GM19395 (cell line): ENCODE measurements around the gene KIAA0040.

Experiments used
- ATAC-seq: cut with Tn5 transposase; IDR thresholded peaks from one replicate; pipeline ENCODE4 v1.9.1; 2021; ENCODE audit warnings: mild to moderate bottlenecking, moderate library complexity; ENCODE audit not compliant: unreplicated experiment

The KIAA0040 gene

DNA sequence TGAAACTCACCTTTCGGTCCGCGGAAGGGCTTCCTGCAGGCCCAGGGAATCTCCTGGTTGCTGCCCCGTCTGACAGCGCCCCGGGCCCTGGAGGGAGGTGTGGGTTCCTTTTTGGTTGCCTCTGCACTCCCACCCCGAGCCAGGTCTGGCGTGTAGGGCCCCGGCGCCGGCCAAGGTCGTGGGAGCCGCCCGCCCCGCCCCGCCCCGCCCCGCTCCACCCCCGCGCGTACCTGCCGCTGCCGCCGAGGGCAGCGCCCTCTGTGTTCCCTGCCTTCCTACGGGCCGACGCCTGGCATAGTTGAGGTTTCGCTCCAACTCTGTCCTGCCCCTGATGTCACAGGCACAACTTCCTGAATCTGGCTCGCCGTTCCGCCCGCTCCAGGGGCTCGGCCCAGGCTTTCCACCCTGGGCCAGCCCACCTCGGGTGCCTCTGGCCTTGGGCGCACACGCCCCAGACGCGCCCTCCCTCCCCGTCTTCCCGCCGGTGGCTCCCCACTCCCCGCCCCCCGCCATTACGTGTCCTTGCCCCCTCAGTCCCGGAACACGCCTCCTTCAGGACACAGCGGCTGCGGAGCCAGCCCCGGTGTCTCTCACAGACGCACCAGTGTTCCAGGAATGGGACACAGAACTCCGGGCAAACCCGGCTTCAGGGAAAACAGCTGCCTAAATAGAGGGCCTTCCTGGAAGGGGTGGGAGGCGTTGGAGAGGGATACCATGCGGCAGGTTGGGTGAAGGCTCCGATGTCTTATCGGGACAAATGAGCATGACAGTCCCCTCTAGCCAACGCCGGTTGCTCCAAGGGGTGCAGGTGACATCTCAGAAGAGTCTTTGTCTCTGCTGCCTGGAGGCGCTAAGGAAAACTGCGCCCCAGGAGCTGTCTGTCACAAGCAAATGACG, at the start of gene KIAA0040:
TSS of gene KIAA0040 (minus strand) at position 147 of the 897 bp plus-strand sequence. CDS start 31,763 bp downstream, outside the sequence.
- ATAC-seq, result peak; percentile 53

GRCh38 chr1:175237389-175237788, 44.8 kb upstream of the KIAA0040 start:
- peak; percentile 93 for ATAC-seq

DNA sequence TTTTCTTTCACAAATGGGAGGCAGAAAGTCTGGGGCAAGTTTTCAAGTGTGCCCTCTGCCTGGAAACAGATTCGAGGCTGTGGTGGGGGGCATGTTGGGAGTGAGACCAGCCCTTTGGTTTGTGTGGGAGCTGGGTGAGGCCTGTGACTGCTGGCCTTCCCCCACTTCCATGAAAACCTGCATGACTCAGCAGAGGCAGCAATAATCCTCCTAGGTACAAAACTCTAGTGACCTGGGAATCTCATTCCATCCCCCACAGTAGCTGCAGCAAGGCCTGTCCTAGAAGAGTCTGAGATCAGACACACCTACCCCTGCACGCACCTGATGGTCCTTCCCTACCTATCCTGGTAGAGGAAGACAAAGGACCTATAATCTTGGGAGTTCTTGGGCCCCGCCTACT, 42.1 kb upstream of the KIAA0040 start:
- no peak for ATAC-seq

DNA sequence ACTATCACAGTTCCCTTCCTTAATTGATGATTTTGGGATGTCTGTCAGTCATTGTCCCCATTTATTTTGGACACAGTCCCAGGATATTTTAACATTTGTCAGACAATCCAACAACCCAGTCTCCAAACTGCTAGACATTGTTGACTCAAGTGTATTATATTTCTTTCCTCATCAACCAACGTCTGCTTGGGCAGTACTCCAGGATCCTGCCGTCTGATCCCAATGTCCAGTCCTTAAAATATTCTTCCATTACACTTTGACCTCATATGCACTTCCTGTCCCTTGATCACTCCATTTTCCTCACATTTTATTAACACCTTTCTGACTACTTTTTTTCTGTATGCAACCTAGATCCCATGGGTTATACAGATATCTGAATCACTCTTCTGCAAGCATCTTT, 39.8 kb upstream of the KIAA0040 start:
- no peak for ATAC-seq

DNA sequence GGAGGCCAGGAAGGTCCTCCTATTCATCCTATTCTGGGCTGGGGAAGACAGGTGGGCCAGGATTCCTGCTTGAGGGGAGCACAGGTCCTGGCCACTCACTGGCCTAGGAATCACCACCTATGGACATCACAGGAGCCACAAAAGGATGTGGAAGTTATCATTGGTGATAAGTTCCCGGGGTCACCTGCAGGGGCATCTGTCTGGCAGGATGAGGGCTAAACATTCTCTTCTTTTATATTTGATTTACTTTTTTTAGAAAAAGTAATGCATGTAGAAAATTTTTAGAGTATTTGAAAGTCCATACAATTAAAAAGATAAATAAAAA, 33.2 kb upstream of the KIAA0040 start:
- peak; percentile 24 for ATAC-seq

GRCh38 chr1:175222296-175222938, 29.8 kb upstream of the KIAA0040 start:
- no peak for ATAC-seq

DNA sequence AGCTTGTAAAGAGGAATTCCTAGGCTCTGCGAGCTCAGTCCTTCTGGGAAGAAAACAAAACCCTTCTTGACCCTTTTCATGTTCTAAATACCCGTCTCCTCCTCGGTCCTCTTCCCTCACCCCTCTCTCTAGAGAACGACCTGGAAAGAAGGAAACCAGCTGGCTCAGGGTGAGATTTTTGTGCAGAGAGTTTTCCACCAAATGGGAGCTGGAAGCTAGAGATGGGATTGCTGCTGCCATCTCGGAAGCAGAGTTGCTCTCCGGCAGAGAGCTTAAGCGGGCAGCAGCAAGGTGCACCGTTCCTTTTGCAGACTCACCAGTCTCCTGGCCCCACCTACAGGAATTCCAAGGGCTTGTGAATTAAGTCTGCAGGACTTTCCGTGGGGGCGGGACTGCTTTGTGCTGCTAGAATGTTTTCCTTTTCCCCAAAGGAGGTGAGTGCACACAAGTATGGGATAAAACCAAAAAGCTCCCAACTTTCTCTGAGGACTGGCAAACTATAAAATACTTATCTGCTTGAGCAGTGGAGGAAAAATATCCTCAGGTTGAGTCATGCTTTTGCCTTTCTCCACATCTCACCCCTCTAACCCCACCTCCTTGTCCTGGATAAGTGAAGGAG, 29.1 kb upstream of the KIAA0040 start:
- no peak for ATAC-seq

DNA sequence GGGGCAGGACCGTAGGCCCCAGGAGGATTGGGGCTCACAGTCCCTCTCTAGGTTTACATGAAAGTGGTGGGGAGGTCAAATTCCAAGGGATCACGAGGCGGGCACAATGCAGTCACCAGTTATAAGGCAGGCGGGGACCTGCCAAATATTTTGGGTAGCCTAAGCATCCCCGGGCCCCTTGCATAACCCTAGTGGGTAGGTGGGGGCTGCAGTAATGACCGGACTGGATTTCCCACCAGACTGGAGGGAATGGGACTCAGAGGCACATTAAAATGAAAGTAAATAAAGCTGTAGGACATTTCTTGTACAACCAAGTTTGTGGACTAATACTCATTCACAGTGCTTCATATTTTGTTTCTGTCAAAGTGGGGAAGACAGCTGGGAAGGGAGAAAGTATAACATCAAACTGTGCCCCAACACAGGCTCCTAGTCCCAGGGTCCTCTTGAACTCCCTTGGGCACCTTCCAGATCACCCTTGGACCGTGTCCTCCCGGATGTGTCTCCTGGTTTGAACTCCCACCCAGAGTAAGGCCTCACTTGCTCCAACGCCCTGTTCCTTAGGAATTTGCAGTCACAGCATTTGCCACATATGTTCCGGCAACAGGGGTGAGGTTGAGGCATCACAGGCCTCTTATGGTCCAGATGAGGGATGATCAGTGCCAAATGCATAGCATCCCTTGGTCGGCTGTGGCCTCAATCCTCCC, 28.4 kb upstream of the KIAA0040 start:
- ATAC-seq, result no peak

DNA sequence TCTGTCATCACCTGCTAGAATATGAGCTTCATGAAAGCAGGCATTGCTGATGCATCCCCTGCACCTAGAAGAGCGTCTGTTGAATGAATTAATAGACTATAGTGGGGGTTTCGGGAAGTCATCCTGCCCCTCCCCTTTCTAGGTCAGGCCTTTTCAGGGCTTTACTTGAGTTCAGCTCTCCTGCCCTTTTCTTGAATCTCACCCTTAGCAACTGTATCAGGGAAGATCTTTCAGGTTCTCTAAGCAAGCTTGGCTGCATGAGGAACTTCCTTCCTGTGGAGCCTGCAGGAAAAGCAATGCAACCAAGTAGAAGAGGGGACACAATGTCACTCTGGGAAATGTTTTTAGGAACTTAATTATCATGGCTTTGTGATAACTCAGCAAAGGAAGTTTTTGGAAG, 27.2 kb upstream of the KIAA0040 start:
- ATAC-seq, result no peak

GRCh38 chr1:175218786-175219434, 26.3 kb upstream of the KIAA0040 start:
- ATAC-seq, result no peak

DNA sequence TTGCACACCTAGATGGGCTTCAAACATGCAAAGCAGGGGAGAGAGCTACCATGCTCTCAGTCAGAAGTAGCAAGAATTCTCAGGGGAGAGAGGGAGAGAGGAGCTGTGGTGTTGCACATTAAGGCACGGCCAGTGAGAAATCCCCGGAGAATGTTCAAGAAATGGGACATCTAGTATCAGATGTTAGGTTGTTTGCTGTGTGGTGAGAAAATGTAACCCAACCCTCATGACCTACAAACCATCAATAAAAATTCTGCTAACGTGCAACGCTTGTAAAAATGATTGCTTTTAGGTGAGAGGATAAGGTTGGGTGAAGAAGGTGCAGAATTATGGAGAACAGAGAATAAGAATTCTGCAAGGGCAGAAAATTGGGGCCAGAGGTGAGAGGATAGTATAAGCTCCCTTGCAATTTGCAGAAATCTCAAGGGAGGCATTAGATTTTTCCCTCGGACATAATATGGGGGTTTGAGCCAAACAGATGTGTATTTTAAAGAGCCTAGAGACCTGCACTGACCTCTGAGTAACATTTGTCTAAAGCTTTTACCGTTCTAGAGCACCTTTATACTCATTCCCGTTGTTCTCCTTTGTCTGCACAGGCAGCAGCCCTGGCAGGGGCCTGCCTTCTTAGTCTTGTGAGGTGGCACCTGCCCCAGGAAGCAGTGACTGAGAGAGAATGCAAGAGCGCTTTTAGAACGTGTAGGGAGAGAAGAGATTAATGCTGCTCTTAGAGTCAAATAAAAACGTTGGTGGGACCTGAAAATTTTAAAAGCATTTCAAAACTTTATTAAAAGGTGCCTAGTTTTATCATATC, 25.4 kb upstream of the KIAA0040 start:
- no peak for ATAC-seq

DNA sequence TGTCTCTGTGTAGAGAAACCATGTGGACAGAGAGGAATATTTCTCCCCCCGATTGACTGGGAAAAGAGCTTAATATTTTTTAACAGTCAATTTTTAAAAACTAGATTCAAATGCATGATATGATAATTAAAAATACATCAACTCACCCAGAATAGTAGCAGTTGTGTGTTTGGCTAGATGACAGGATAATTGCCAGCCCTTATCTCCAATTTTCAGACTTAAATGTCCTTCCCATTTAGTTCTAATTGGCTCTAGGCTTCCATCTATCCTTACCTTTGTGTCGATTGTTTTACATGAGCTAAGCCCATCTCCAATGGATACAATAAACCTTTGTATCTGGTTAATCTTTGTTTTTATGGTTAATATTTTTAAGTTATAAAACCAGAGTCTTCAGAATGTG, 23.9 kb upstream of the KIAA0040 start:
- no peak for ATAC-seq

DNA sequence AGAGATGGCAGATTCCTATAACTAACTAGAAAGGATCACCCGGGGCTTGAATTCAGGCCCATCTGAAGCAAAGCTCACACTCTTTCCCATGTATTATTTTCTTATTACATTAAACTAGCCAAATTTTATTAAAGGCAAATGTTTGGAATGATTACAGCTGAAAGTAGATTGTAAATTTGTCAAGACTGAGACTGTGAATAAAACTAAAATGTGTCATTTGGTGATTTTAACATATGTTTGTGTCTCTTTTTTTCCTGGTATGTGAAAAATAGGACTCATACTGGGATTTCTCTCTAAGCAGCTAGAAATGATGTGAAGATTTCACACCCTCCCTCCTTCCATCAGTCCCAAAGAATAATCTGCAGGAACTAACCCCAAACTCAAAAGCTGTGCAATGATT, 19.1 kb upstream of the KIAA0040 start:
- no peak for ATAC-seq

- ATAC-seq, result no peak
Observed at GRCh38 chr1:175210744-175211143, 18.2 kb upstream of the KIAA0040 start.

GRCh38 chr1:175209493-175209921, 16.9 kb upstream of the KIAA0040 start:
- peak; percentile 58 for ATAC-seq

- peak; percentile 86 for ATAC-seq
Observed at GRCh38 chr1:175208773-175209492, 16.4 kb upstream of the KIAA0040 start.

DNA sequence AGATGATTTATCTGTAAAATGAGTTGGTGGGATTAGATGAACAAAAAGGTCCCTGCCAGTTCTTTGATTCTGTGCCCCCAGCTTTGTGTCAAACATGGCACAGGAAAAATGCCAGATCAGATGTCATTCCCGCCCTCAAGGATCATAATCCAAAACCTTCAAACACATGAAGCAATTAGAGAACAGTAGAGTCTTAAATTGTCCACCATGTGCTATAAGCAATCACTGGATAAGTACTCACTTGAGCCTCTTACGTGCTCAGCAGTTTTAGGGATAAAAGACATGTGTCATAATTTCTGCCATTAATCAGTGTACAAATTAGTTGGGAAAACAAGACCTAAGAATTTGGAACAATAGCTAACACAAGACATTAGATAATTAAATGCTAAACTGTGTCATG, 15.4 kb upstream of the KIAA0040 start:
- ATAC-seq, result no peak

DNA sequence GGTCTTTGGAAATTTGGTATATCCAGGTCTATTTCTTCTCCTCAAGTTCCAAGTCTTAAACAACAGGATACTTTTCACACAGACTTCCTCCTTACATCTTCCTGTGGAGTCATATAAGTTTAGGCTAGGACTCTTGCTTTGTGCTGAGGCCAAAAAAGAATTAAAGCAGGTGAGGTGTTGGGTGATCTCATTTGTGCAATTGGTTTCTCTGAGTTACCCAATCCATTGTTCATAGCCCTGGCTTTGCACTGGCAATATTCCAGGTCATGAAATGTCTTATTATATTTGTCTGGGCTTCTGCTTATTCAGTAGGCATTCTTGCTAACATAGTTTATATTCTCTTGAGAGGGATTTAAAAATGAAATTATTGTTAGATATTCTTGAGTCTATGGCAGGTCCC, 14.1 kb upstream of the KIAA0040 start:
- ATAC-seq, result no peak

- ATAC-seq, result peak; percentile 81
Observed at GRCh38 chr1:175204330-175204729, 11.8 kb upstream of the KIAA0040 start.
